HL-60 (cell line): Measurements from ENCODE around the gene BRF1.

Experiments
- GABPA ChIP-seq: IDR thresholded peaks from 2 replicates; pipeline ENCODE4 v1.6.1; 2012; ENCODE audit warnings: low read depth
- POLR2AphosphoS5 ChIP-seq: IDR thresholded peaks from 2 replicates; pipeline ENCODE4 v1.6.1; 2012; ENCODE audit warnings: low read depth
- TF ChIP-seq, protein P1 (sequence below): IDR thresholded peaks from one replicate; pipeline ENCODE4 v1.5.1; 2011; ENCODE audit warnings: low read length, control low read depth, inconsistent platforms; ENCODE audit not compliant: insufficient read depth
- TF ChIP-seq, protein P2 (sequence below): IDR thresholded peaks from 2 replicates; pipeline ENCODE4 v1.6.1; 2012; ENCODE audit warnings: low read depth; ENCODE audit not compliant: insufficient replicate concordance

DNA sequence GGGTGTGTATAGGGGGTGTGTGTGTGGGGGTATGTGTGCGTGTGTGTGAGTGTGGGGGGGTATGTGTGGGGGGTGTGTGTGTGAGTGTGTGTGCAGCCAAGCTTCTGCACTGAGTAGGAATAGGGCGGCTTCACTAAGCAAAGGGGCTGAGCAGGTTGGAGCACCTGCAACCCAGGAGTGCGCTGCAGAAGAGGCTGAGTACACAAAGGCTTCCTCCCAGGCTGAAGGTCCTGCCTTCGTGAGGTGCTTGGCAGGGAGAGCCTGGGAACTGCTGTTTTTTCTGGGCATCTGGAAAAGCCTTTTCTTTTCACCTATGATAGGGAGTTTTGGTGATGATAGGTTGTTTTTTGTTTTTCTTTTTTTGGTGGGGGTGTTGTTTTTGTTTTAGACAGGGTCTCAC is 113.7 kb downstream of the BRF1 start:
- TF ChIP-seq, protein P1, sequence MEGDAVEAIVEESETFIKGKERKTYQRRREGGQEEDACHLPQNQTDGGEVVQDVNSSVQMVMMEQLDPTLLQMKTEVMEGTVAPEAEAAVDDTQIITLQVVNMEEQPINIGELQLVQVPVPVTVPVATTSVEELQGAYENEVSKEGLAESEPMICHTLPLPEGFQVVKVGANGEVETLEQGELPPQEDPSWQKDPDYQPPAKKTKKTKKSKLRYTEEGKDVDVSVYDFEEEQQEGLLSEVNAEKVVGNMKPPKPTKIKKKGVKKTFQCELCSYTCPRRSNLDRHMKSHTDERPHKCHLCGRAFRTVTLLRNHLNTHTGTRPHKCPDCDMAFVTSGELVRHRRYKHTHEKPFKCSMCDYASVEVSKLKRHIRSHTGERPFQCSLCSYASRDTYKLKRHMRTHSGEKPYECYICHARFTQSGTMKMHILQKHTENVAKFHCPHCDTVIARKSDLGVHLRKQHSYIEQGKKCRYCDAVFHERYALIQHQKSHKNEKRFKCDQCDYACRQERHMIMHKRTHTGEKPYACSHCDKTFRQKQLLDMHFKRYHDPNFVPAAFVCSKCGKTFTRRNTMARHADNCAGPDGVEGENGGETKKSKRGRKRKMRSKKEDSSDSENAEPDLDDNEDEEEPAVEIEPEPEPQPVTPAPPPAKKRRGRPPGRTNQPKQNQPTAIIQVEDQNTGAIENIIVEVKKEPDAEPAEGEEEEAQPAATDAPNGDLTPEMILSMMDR = no peak
- TF ChIP-seq POLR2AphosphoS5 = no peak
- TF ChIP-seq, protein P2, sequence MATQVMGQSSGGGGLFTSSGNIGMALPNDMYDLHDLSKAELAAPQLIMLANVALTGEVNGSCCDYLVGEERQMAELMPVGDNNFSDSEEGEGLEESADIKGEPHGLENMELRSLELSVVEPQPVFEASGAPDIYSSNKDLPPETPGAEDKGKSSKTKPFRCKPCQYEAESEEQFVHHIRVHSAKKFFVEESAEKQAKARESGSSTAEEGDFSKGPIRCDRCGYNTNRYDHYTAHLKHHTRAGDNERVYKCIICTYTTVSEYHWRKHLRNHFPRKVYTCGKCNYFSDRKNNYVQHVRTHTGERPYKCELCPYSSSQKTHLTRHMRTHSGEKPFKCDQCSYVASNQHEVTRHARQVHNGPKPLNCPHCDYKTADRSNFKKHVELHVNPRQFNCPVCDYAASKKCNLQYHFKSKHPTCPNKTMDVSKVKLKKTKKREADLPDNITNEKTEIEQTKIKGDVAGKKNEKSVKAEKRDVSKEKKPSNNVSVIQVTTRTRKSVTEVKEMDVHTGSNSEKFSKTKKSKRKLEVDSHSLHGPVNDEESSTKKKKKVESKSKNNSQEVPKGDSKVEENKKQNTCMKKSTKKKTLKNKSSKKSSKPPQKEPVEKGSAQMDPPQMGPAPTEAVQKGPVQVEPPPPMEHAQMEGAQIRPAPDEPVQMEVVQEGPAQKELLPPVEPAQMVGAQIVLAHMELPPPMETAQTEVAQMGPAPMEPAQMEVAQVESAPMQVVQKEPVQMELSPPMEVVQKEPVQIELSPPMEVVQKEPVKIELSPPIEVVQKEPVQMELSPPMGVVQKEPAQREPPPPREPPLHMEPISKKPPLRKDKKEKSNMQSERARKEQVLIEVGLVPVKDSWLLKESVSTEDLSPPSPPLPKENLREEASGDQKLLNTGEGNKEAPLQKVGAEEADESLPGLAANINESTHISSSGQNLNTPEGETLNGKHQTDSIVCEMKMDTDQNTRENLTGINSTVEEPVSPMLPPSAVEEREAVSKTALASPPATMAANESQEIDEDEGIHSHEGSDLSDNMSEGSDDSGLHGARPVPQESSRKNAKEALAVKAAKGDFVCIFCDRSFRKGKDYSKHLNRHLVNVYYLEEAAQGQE = no peak
- TF ChIP-seq GABPA = no peak
